GM21367 (cell line): ENCODE data around the gene SERPINA9.
"Not testable (repeated sequence)": the region's sequence is repeated elsewhere in the genome, so short reads cannot be mapped to it uniquely, and the experiment has no call there.

Experiments used
- ATAC-seq: cut with Tn5 transposase; IDR thresholded peaks from one replicate; pipeline ENCODE4 v1.9.1; 2021; ENCODE audit not compliant: unreplicated experiment

The SERPINA9 gene

DNA sequence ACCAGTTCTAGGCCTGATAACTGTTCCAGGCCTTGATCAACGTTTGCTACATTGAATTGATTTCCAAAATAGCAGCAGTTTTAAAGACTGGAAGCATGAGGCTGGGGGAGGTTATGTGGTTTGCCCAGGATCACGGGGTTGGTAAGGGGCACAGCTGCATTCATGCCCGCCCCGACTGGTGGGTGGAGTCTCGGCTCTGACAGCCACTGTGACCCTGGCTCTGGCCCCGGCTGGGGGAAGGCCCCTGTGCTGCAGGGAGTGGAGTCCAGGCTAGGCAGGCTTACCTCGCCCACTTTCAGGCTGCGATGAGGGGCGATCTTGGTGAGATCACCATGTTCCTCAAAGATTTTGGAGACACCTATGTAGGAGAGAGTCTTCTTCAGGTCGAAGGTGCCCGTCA, 13.3 kb upstream of the SERPINA9 start:
- no peak for ATAC-seq

DNA sequence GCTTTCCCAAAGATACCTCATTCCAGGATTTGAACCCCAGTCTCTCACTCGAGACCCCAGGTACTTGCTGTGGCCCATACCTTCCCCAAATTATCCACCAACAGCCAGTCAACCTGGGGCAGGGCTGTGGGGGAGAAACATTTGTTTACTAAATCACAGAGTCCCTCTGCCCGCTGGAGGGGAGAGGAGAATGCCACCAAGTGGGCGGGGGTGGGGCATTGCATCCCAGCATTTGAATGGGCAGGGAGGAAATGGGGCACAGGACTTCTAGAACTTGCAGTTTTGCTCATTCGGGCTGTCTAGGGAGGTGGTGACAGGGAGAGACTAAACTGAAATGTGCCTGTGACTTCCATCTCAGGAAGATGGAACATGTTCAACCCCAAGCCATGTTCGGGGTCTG, 10.9 kb upstream of the SERPINA9 start:
- no peak for ATAC-seq

- ATAC-seq: peak; percentile 44
Observed at GRCh38 chr14:94485944-94486841, 10.2 kb upstream of the SERPINA9 start.

DNA sequence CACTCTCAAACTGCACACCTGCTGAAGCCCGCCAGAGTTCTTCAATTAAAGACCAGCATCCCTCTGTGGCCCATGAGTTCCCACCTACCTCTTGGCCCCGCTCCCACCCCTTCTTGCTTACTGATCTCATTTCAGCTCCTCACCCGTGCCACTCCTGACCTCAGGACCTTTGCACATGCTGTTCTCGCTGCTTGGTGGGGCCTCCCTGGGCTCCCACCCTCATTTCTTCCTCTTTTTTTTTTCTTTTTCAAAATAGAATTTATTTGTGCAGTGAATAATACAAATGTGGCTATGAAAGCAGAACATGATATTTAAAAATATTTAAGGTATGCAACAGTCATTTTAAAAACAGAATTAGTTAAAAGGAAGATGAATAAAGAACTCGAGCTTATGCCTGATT, 8.5 kb upstream of the SERPINA9 start:
- ATAC-seq: no peak

GRCh38 chr14:94483729-94484275, 7.8 kb upstream of the SERPINA9 start:
- no peak for ATAC-seq

GRCh38 chr14:94483071-94483451, 7.1 kb upstream of the SERPINA9 start:
- no peak for ATAC-seq

GRCh38 chr14:94482132-94483070, 6.4 kb upstream of the SERPINA9 start:
- not testable (repeated sequence) for ATAC-seq

- ATAC-seq: no peak
Observed at GRCh38 chr14:94481468-94482131, 5.6 kb upstream of the SERPINA9 start.

GRCh38 chr14:94480809-94481208, 4.8 kb upstream of the SERPINA9 start:
- ATAC-seq: no peak

DNA sequence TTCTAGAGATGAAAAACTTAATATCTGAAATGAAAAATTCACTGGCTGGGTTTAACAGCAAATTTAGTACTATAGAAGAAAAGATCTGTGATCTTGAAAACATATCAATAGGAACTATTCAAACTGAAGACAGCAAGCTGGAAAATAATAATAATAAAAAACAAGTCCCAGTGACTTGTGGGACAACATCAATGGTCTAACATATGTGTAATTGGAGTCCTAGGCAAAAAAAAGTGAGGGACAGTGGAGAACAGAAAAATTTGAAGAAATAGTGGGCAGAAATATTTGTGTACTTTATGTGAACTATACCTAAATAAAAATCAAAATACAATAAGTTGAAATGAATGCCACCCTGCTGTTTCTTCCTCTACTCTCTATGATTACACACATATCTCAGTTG, 2.4 kb upstream of the SERPINA9 start:
- no peak for ATAC-seq

DNA sequence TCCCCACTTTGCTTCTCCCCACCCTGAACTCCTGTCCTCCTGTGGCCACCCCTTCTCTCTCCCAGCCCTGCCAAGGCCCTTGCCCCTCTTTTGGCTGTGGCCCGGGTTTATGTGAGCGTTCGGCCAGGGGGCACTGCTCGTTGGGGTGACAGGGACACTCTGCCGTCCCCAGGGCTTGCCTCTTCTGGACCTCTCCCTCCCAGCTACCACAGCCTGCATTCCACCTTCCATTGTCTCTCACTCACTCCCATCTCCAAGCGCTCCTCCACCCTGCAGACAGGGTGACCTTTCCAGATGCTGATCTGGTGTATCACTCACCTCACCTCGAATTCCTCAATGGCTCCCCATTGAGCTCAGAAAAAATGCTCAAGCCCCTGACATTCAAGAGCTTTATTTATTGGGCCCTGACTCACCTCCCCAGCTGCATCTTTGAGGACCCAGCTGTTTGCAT, 1.4 kb downstream of the SERPINA9 start:
- ATAC-seq: no peak

- no peak for ATAC-seq
Observed at GRCh38 chr14:94473666-94474410, 2.2 kb downstream of the SERPINA9 start.

- ATAC-seq: no peak
Observed at GRCh38 chr14:94472842-94473241, 3.2 kb downstream of the SERPINA9 start.

DNA sequence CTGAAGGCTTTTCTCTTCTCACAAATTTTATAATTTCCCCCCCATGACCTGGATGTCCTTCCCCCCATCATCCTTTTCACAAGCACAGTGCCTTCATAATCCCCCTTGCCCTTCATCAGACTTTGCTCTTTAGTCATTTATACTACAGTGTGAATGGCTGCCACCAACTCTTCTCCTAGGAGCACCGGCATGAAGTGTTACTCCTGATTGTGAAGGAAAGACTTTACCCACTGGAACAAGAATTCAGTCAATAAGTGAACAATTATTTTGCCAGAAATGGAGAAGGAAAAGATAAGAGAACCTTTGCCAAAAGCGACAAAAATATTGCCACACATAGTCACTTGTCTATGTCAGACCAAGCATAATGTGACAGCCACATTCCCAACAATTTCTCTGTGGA, 5.0 kb downstream of the SERPINA9 start:
- no peak for ATAC-seq

DNA sequence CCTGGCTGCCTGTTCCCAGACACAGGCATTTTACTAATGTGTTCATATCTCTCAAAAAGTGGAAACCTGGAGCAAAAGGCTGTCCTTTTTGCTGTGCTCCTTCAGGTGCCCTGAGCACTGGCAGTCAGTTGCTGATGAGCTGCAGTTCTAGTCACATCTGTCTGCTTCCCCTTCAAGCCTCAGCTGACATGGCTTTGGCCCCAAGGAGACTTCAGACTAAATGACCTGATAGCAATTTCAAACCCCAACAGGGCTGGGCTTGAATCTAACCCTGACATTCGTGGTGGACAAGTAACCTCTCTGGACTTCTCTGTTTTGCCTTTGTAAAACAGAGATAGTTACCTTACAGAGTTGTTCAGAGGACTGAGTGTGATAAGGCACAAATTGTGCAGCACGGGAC, 5.7 kb downstream of the SERPINA9 start:
- no peak for ATAC-seq

- ATAC-seq: no peak
Observed at GRCh38 chr14:94469261-94469660, 6.7 kb downstream of the SERPINA9 start.

DNA sequence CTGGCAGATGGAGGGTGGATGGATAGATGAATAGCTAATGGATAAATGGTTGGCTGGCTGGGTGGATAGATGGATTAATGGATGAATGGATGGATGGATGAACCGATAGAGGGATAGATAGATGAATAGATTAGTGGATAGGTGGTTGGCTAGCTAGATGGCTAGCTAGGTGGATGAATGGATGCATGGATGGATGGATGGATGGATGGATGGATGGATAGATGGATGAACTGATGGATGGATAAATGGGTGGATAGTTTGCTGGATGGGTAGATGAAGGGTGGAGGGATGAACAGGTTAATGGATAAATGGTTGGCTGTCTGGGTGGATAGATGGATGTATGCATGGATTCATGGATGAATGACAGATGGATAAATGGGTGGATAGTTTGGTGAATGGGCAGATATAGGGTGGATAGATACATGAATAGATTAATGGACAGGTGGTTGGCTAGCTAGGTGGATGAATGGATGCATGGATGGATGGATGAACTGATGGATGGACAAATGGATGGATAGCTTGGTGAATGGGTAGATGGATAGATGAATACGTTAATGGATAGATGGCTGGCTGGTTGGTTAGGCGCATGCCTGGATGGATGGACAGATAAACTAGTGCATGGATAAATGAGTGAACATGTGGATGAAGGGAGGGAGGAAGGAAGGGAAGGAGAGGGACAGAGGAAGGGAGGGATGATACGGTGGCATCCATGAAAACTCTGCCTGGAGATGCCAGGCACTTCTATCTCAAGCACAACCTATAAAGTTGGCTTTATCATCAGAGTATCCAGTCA, 8.1 kb downstream of the SERPINA9 start:
- ATAC-seq: no peak

DNA sequence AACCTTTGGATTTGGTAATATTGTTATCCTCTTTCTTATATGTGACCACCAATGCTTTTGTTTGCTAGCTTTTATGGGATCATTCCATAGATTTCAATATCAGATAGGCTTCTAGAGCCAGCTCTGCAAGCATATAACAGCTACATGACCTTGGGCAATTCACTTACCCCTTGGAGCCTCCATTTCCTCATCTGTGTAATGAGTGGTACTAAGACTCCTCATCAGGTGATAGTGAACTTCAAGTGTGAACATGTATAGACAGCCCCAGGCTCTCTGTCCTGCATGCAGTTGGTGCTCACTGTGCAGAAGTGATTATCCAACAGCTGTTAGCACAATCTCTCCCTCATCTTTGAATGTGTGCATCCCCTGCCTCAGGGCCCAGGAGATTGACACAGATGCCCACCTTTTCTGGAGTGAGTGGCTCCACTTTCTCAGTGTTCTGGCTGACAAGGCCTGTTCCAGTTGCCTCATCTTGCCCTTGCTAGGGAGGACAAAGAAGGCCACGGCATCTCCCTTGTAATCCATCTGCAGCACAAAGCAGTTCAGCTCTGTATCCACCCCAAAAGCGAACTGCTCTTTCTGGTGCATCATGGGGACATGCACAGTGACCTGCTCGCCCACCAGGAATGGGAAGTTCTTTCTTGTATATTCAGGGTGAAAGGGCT, 9.2 kb downstream of the SERPINA9 start:
- no peak for ATAC-seq

DNA sequence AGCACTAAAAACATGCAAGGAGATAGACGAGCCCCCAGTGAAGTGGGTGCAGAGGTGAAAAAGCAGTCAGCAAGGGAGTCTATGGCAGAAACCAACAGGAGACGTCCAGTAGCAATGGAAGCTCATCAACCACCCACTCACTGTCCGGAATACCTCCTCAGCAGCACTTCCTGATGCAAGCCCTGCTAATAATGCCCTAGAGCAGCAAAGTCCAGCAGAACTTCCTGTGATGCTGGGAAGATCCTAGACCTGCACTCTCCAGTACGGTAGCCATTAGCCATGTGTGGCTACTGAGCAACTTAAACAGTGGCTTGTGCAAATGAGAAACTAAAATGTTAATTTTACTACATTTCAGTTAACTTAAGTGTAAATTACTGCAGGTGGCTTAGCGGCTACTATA, 11.0 kb downstream of the SERPINA9 start:
- no peak for ATAC-seq
